DOHH2 (cell line): Measurements from ENCODE around the gene SRCAP.

ENCODE experiments used
- H3F3A ChIP-seq: fragments of 200-600 bp; sonication (generic), shearing (Covaris generic); 2 replicates; pipeline ENCODE4 v1.6.0; 2016; ENCODE audit warnings: antibody characterized with exemption, mild to moderate bottlenecking; ENCODE audit not compliant: control insufficient read depth, insufficient read depth
- H3K27ac ChIP-seq: fragments of 200-600 bp; sonication (generic); 2 replicates; pipeline ENCODE4 v1.5.1; 2014; ENCODE audit warnings: low read depth, mild to moderate bottlenecking, low read length, moderate library complexity
- H3K27me3 ChIP-seq: fragments of 200-600 bp; sonication (generic); 2 replicates; pipeline ENCODE4 v1.6.1; 2014; ENCODE audit warnings: mild to moderate bottlenecking, low read length, mixed read lengths; ENCODE audit not compliant: control insufficient read depth
- H3K36me3 ChIP-seq: fragments of 200-600 bp; sonication (generic); 2 replicates; pipeline ENCODE4 v1.6.1; 2014; ENCODE audit warnings: mild to moderate bottlenecking, low read length, moderate library complexity, mixed read lengths; ENCODE audit not compliant: control insufficient read depth
- H3K4me1 ChIP-seq: fragments of 200-600 bp; sonication (generic); 2 replicates; pipeline ENCODE4 v1.6.1; 2014; ENCODE audit warnings: mild to moderate bottlenecking, low read length, mixed read lengths; ENCODE audit not compliant: control insufficient read depth
- H3K4me2 ChIP-seq: fragments of 200-600 bp; sonication (generic); 2 replicates; pipeline ENCODE4 v1.6.0; 2014; ENCODE audit warnings: mild to moderate bottlenecking, low read length, moderate library complexity
- H3K4me3 ChIP-seq: fragments of 200-600 bp; sonication (generic); 2 replicates; pipeline ENCODE4 v1.5.1; 2014; ENCODE audit warnings: mild to moderate bottlenecking, low read length, mixed read lengths
- H3K79me2 ChIP-seq: fragments of 200-600 bp; sonication (generic); 2 replicates; pipeline ENCODE4 v1.6.1; 2014; ENCODE audit warnings: mild to moderate bottlenecking, low read length, mixed read lengths; ENCODE audit not compliant: control insufficient read depth
- H3K9me2 ChIP-seq: fragments of 200-600 bp; sonication (generic); replicated peaks from 2 replicates; pipeline ENCODE4 v1.6.1; 2014; ENCODE audit warnings: mild to moderate bottlenecking, low read length, mixed read lengths; ENCODE audit not compliant: control insufficient read depth
- H3K9me3 ChIP-seq: fragments of 200-600 bp; sonication (generic); 2 replicates; pipeline ENCODE4 v1.6.1; 2014; ENCODE audit warnings: antibody characterized with exemption, low read length, mixed read lengths; ENCODE audit not compliant: control insufficient read depth, insufficient read depth
- H4K20me1 ChIP-seq: fragments of 200-600 bp; sonication (generic); 2 replicates; pipeline ENCODE4 v1.6.0; 2014; ENCODE audit warnings: low read depth, mild to moderate bottlenecking, antibody characterized with exemption, low read length, moderate library complexity; ENCODE audit not compliant: control insufficient read depth, insufficient read depth
- CTCF ChIP-seq: fragments of 200-600 bp; sonication (generic); IDR thresholded peaks from one replicate; pipeline ENCODE4 v1.5.1; 2014; ENCODE audit warnings: antibody characterized with exemption, mild to moderate bottlenecking, low read depth, low read length; ENCODE audit not compliant: poor library complexity, severe bottlenecking
- EZH2phosphoT487 ChIP-seq: fragments of 200-600 bp; sonication (generic); IDR thresholded peaks from 2 replicates; pipeline ENCODE4 v1.6.1; 2017; ENCODE audit warnings: borderline replicate concordance, mild to moderate bottlenecking, antibody characterized with exemption, low read length, moderate library complexity, mixed read lengths

The SRCAP gene

DNA sequence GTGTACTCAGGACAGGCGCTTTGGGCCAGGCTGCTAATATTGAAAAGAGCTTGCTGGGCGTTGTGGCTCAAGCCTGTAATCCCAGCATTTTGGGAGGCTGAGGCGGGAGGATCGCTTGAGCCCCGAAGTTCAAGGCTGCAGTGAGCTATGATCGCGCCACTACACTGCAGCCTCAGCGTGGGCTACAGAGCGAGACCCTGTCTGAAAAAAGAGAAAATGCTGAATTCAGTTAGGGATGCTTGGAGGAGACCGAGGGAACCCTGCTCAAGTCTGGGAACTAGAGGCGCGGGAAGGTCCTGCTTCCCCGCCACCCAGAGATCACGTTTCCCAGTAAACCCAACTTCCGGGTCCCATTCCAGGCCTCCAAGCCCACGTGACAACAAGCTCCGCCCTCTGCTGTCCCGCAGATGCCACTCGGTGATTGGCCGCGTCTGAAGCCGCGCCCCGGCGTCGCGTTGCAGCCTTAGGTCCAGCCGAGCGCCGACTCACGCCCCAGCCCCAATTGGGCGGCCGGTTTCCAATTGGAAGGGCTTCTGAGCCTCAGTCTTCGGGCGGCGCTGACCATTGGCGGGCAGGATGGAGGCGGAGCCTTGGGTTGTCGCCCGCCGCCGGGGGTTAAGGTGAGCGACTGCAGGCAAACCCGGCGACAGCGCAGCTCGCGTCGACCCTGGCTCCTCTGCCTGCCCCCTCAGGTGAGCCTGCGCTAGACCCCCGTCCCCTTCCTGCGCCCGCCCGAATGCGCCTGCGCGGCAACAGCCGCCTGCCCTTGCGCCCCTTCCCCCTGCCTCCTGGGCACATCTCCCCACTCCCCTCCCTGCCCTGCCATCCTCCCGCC is 49.0 kb downstream of the SRCAP start, which contains the start of gene PHKG2:
PHKG2 (plus strand) TSS at position 627 of the 835 bp plus-strand sequence. CDS start 396 bp downstream, outside the sequence.
- Histone ChIP-seq H3K79me2 (peaks cover 32% of the 10 kb centered on the region), H3K27me3 (no peaks in the 10 kb centered on the region), H4K20me1 (no peaks in the 10 kb centered on the region), H3K36me3 (peaks cover 49% of the 10 kb centered on the region), H3K4me3 (peak within 1 kb of the TSS; percentile 75), H3K9me2 (no peaks in the 10 kb centered on the region), H3K4me1 (peaks cover 17% of the 10 kb centered on the region), H3K4me2 (peak within 1 kb of the TSS; percentile 82), H3K27ac (peak within 1 kb of the TSS; percentile 39), H3K9me3 (no peaks in the 10 kb centered on the region), H3F3A (peaks cover 25% of the 10 kb centered on the region)
- TF ChIP-seq EZH2phosphoT487 (no peak), CTCF (no peak)

- peaks cover 25% of the 10 kb centered on the region for H3F3A ChIP-seq
- H3K79me2 ChIP-seq = peaks cover 32% of the 10 kb centered on the region
- H3K9me3 ChIP-seq = no peaks in the 10 kb centered on the region
- H3K4me2 ChIP-seq = peak overlapping the region; percentile 82
- H3K27ac ChIP-seq = no peak overlapping the region
- H3K4me3 ChIP-seq = peak overlapping the region; percentile 75
- TF ChIP-seq EZH2phosphoT487 = no peak
- no peak for TF ChIP-seq CTCF
- no peaks in the 10 kb centered on the region for H3K27me3 ChIP-seq
- no peaks in the 10 kb centered on the region for H3K9me2 ChIP-seq
- H3K36me3 ChIP-seq = peaks cover 49% of the 10 kb centered on the region
- no peaks in the 10 kb centered on the region for H4K20me1 ChIP-seq
- H3K4me1 ChIP-seq = peaks cover 17% of the 10 kb centered on the region
Observed at GRCh38 chr16:30748634-30749445, 49.9 kb downstream of the SRCAP start.

GRCh38 chr16:30750201-30750600 is 51.2 kb downstream of the SRCAP start:
- H3K4me1 ChIP-seq = peaks cover 17% of the 10 kb centered on the region
- H4K20me1 ChIP-seq = no peaks in the 10 kb centered on the region
- peaks cover 47% of the 10 kb centered on the region for H3K36me3 ChIP-seq
- no peaks in the 10 kb centered on the region for H3K9me2 ChIP-seq
- no peak for TF ChIP-seq EZH2phosphoT487
- no peak for TF ChIP-seq CTCF
- H3K4me3 ChIP-seq = peak overlapping the region; percentile 75
- H3K79me2 ChIP-seq = peaks cover 32% of the 10 kb centered on the region
- H3K4me2 ChIP-seq = peak overlapping the region; percentile 82
- peaks cover 17% of the 10 kb centered on the region for H3F3A ChIP-seq
- H3K27ac ChIP-seq = no peak overlapping the region
- no peaks in the 10 kb centered on the region for H3K9me3 ChIP-seq
- no peaks in the 10 kb centered on the region for H3K27me3 ChIP-seq
